NCI-H226 (cell line): ENCODE results near the gene HRCT1.
"Not testable (repeated sequence)": the region's sequence is repeated elsewhere in the genome, so short reads cannot be mapped to it uniquely, and the experiment has no call there.

Experiments
- DNase-seq: peaks from one replicate; pipeline ENCODE4 v3.0.0-alpha.2; 2015

Gene HRCT1

GRCh38 chr9:35905912-35906679, at the start of gene HRCT1:
HRCT1 (plus strand) TSS chr9:35906202; CDS start chr9:35906288, 86 bp downstream.
- DNase-seq = peak; percentile 89

DNA sequence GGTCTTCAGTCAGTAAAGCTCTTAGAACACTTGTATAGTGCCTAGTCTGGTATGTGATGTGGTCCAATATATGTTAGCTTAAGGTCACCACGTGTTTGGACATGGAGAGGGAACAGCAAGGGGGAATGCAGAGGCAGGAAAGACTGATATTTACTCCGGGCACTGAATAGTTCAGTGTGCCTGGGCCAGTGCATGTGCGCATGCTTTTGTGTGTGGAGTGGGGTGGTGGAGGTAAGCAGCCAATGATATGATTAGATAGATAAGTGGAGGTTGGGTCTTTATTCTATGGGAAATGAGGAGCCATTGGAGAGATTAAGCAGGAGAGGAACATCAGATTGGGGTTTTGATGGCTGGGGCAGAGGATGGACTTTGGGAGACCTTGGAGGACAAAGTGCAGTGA, 49.8 kb upstream of the HRCT1 start:
- no peak for DNase-seq

- DNase-seq = no peak
Observed at GRCh38 chr9:35856882-35857281, 49.1 kb upstream of the HRCT1 start.

GRCh38 chr9:35858458-35858857, 47.5 kb upstream of the HRCT1 start:
- no peak for DNase-seq

DNA sequence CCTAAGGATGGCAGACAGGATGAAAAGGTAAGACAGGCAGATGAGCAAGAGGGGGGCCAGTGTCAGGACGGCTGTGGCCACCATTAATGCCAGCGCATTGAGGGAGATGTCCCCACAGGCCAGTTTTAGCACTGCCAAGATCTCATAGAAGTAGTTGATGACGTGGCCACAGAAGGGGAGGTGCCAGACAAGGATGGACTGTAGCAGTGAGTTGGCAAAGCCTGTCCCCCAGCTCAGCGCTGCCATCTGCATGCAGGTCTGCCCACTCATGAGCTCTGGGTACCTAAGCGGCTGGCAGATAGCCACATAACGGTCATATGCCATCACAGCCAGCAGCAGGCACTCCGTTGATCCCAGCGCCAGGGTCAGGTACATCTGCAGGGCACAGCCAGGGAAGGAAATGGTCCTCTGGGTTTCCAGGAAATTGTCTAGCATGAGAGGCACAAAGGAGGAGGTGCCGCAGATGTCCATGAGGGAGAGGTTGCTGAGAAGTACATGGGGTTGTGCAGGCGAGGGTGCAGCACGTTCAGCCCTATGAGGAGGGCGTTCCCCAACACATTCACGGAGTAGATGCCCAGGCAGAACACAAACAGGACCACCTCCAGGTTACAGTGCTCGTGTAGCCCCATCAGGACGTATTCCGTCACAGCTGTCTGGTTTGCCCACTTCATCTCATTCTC, 46.6 kb upstream of the HRCT1 start:
- DNase-seq = no peak

- DNase-seq = no peak
Observed at GRCh38 chr9:35859990-35860339, 46.0 kb upstream of the HRCT1 start.

DNA sequence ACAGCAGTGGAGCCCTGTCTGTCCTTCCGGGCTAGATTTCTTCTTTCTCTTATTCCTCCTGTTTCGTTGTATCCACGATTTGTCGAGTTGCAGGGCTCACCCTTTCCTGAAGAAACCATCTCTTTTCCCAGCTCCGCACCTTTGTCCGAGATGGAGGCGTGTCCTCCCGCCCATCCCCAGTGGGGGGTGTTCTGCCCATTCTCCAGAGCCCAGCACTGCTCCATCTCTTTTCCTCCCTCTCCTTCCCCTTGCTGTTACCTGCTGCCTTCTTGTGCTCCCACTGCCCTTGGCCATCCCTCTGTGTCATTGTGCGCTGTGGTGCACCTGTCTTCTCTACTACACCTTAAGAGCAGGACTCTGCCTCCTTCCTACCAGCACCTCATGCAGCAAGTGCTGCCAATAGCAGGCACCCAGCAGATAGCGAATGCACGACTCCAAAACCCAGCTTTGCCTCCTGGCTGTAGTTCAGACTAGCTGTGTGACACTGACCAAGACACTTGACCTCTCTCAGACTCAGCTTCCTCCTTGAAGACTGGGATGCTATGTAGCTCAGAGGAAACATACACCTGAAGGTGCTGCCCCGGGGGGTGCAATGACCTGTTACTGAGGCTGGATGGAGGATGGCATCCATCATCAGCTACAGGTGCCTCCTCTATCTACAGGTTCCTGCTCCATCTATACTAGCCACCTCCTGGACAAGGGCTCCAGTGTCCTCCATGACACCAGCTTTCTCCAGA, 44.7 kb upstream of the HRCT1 start:
- no peak for DNase-seq

GRCh38 chr9:35862328-35862727, 43.7 kb upstream of the HRCT1 start:
- no peak for DNase-seq

DNA sequence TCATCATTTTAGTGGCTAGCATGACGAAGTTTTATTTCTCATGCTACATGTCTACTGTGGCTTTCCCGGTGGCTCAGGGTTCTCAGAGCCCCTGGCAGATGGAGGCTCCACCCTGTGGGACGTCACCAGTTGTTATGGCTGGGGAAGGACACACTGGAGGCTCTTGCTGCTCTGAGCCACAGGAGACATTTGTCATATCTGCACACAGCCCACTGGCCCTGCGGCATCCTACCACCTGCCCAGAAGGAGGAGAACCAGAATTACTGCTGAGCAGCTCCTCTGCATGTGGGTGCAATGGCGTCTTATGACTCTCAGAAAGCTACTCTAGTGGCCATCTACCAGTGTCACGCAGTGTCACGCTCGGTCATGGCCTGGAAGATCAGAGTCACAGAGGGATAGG, 42.4 kb upstream of the HRCT1 start:
- no peak for DNase-seq

- no peak for DNase-seq
Observed at GRCh38 chr9:35864695-35865255, 41.2 kb upstream of the HRCT1 start.

GRCh38 chr9:35867538-35867937, 38.5 kb upstream of the HRCT1 start:
- no peak for DNase-seq

GRCh38 chr9:35868933-35869332, 37.1 kb upstream of the HRCT1 start:
- DNase-seq = no peak

- no peak for DNase-seq
Observed at GRCh38 chr9:35869621-35870216, 36.3 kb upstream of the HRCT1 start.

DNA sequence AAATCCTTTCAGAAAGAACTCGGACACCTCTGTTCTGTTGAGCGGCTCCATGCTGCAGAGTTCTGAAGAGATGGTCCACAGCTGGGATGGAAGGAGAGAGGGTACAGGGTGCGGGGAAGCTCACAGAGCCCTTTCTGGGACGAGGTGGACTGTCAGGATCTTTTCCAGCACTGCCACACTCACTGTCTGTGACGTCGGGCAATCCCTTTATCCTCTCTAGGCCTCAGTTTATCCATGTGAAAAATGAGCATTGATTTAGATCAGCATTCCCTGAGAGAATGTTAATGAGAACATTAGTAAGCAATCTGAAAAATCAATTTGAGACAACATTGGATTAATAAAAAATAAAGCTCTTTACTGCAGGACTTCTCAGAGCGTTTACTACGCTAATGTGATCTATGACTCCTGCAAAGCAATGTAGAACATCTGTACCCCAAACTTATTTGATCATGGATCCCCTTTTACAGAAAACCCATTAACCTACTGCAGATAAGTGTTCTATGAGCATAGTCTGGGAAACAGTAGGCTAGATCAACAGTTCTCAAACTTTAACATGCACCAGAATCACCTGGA, 35.6 kb upstream of the HRCT1 start, which contains the start of gene OR13J1:
TSS of gene OR13J1 (minus strand) at position 51 of the 573 bp plus-strand sequence. CDS start at position 51, 0 bp downstream.
- no peak for DNase-seq

GRCh38 chr9:35871545-35871944, 34.5 kb upstream of the HRCT1 start:
- no peak for DNase-seq

DNA sequence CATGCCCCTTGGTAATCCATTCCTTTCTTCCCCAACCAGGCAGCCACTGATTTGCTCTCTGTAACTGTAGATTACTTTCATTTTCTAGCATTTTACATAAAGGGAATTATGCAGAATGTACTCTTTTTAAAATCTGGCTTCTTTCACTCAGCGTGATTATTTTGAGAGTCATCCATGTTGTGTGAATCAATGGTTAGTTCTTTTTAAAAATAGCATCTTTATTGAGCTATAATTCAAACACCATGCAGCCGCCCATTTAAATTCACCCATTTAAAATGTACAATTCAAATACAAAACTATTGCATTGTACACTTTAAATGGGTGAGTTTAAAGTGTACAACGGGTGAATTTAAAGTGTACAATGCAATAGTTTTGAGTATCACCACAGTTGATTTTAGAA, 33.5 kb upstream of the HRCT1 start:
- no peak for DNase-seq

DNA sequence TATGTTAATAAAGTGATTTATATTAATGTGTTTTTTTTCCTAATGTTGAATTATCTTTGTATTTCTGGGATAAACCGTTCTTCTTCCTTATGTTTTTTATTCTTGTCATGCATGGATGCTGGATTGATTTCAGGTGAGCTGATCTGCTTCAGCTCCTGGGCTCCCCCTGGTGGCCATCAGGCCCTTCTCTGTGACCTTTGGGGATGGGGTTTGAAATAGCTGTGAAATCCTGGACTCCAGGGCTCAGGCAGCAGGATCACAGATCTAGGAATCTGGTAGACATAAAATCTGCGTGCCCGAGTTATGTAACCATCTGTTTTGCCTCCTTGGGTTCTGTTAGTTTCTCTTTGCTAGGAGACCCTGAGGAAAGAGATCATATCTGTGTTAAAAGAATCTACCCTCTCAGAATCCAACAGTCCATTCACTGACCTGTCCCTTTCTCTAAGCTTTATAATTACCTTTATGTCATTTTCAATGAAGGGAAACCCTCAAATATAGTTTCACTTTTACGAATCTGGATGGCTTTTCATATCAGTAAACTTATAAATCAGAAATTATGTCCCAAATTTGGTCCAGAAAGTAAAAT, 23.6 kb upstream of the HRCT1 start:
- peak; percentile 13 for DNase-seq

- DNase-seq = no peak
Observed at GRCh38 chr9:35882996-35883395, 23.0 kb upstream of the HRCT1 start.

DNA sequence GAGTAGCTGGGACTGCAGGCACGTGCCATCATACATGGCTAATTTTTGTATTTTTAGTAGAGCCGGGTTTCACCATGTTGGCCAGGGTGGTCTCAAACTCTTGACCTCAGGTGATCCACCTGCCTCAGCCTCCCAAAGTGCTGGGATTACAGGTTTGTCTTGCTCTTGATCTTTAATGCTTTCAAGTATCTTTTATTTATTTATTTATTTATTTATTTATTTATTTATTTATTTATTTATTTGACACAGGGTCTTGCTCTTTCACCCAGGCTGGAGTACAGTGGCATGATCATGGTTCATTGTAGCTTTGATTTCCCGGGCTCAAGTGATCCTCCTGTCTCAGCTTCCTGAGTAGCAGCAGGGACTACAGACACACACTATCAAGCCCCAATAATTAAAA, 21.1 kb upstream of the HRCT1 start:
- not testable (repeated sequence) for DNase-seq

DNA sequence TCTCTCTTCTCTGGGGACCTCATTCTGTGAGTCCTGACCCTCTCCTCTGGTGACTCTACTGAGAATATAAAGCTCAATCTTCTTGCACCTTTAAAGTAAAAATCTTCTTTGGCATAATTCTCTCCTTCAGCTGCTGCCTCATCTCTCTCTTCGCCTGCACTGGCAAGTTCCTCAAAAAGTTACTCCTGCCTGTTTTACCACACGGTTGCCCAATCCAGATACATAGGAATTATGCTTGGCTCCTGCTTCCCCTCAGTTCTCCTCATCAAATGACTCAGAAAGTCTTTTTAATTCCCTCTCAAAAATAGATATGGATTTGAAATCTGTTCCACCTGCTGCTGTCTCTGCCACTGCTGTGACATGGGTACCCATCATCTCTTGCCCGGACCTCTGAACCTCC, 14.4 kb upstream of the HRCT1 start:
- no peak for DNase-seq

DNA sequence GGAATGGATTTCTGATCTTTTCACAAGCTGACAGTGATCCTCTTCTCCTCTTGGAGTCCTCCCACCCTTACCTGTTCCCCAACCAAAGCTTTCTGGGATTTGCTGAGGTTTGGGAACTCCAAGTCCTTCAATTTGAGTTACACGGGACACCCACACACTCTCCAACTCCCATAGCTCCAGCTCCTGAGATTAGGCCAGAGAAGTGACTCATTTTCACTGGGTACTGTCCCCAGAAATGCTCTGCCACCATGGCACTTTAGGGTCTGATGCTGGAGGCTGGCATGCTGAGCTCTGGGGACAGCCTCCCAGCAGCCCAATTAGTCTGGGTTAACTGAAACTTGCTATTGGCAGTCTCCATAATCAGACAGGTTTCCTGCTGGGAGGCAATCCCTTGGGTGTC, 14.0 kb upstream of the HRCT1 start:
- no peak for DNase-seq

DNA sequence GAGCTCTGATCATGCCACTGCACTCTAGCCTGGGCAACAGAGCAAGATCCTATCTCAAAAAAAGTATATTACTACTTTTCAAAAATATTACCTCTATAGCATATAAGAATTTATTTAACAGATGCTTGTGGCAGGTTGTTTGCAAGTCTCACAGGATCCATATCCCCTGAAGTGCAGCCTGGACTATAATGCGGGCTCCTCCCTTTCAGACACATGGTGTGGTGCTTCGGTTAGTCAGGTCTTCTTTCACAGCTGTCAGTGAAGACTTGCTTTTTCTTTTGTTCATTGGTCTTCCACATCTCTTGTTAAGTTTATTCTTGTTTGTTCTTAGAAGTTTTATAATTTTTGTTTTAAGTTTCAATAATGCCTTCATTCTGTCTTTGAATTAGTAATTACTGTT, 9.4 kb upstream of the HRCT1 start:
- no peak for DNase-seq
